ENCODE measurements around the gene PRELP.
"Not testable (repeated sequence)": the region's sequence is repeated elsewhere in the genome, so short reads cannot be mapped to it uniquely, and the experiment has no call there.

The PRELP gene

DNA sequence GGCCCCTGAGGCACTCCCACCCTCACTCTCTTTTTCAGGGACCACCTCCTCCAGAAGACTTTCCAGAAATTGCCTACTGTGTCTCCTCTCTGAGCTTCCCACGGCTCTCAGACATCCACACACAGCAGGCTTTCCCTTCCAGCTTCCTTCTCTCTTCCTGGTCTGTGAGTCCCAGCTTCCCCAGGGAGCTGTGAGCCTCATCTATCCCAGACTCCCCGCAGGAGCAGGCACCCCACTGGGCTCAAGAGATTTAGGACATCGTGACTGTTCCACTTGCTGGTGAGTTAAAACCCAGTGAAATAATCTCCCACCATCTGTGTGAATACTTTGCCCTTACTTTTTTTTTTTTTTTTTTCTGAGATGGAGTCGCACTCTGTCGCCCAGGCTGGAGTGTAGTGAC, 22.0 kb upstream of the PRELP start:
- DNase-seq (ENCODE audit: low spot score) = no peak

DNA sequence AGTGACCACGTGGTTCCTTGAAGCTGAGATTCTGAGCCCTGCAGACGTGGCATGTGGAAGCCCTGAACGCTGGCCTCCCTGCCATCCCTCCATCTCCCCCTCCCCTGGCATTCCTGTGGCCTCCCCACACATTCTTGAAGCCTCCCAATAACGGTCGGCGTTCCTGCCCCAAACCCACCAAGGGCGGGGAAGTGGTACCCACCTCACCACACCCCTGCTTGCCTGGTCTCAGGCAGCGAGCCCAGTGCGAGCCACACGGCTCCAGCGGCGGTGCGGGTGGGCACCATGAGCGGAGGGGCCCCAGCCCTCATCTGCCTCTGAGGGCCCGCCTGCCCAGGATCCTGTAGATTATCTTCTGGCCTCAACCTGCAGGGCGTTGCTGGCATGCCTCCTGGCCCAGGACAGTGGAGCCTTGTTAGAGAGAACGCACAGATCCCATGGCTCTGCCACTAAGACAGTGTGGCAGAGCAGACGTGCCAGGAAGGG, 20.6 kb upstream of the PRELP start:
- no peak for DNase-seq (ENCODE audit: low spot score)

DNA sequence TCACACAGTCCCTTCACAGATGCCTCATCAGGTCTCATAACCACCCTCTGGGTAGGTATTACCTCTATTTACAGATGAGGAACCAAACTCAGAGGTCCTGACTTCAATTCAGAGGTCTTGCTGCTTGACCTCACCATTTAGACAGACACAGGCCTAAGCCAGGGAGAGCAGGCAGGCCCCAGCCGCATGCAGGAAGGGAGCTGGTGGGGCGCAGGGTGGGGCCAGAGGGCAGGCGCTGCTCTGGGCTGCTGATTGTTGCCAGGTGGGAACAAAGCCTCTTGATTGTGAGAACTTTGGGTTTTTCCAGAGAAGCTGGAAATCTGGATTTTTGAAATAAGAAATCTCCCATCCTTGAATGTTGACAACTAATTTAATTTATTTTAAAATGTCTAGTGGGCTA, 19.9 kb upstream of the PRELP start:
- DNase-seq (ENCODE audit: low spot score) = no peak

DNA sequence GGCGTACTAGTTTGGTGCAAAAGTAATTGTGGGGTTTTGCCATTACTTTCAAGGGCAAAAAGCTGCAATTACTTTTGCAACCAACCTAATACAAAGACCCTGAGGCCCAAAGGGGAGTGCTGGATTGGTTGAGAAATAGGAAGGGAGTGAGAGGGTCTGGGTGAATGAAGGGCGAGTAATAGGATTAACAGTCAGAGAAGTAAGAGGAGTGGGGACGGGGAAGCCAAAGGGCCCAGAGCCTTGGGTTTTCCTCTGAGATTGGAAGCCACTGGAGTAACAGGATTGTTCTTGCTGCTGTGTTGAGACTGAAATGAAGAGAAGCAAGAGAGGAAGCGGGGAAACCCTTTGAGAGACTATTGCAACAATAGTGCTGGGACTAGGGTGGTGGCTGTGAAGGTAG, 19.0 kb upstream of the PRELP start:
- no peak for DNase-seq (ENCODE audit: low spot score)

DNA sequence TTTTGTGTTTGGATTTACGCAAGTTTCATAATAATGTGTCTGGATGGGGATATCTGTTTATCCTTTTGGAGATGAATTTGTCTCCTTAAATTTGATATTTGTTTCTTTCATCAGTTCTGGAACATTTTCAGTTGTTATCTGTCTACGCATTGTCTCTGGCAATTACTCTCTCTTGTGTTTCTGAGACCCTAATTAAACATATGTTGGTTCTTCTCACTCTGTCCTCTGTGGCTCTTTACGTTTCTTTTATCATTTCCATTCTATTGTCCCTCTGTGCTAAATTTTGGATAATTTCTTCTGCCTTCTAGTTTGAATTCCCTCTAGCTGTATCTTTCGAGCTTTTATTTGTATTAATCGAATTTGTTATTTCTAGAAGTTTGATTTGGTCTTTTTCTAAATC, 17.5 kb upstream of the PRELP start:
- DNase-seq (ENCODE audit: low spot score) = no peak

DNA sequence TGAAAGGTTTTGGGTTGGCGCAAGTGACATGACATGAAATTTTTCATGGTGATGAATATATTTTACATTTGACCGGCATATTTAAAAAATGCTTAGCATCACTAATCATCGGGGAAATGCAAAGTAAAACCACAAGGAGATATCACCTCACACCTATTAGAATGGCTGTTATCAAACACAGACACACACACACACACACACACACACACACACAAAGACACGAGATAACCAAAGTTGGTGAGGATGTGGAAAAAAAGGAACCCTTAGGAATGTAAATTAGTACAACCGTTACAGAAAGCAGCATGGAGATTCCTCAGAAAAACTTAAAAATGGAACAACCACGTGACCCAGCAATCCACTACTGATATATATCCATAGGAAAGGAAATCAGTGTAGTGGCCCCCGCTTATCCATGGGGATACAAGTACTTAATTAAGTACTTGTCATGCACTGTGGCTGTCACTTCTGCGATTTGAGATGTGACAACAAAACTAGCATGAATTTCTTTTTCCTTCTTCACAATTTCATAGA, 15.9 kb upstream of the PRELP start:
- DNase-seq (ENCODE audit: low spot score) = no peak

DNA sequence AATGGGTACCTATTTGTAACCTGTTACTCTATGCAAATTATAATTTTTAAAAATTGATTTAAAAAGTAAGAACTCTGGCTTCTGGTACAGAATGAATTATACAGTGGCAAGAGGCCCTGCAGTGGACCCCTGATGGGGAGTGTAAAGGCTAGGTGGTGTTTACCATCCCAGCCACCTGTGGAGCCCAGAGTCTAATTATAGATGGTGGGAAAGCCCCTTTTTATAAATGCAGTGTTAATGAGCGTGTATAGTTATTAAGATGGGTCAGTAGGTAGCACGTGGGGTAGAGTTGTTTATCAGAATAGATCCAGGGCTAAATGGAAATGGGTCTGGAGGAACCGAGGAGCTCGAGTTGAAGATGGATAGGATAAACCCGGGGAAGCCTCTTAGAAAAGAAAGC, 13.9 kb upstream of the PRELP start:
- DNase-seq (ENCODE audit: low spot score) = no peak

DNA sequence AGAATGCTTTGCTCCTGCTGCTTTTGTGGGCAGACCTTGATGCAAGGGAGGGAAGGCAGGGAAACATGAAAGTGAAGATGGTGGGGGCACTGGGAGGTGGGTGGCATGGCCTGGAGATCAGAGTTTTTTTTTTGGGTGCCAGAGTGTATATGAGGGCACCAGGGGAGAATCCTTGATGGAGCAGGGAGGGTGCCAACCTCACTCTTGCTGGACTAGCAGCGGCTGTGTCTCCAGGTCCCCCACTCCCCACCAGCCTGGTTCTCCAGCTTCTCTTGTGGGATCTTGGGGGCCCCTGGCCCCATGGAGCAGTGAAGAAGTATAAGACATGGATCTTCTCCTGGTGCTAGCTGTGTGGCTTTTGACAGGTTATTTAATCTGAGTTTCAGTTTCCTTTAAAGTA, 13.5 kb upstream of the PRELP start:
- no peak for DNase-seq (ENCODE audit: low spot score)

DNA sequence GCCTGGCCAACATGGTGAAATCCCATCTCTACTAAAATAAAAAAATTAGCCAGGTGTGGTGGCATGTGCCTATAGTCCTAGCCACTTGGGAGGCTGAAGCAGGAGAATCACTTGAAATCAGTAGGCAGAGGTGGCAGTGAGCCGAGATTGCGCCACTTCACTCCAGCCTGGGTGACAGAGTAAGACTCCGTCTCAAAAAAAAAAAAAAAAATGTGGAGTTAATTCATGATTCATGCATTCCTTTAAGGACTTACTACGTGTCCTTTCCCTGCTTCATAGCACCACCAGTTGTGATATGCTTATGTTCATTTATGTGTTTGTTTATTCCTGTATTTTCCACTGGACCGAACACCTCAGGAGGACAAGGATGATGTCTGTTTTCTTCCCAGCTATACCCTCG, 12.7 kb upstream of the PRELP start:
- DNase-seq (ENCODE audit: low spot score) = no peak

DNA sequence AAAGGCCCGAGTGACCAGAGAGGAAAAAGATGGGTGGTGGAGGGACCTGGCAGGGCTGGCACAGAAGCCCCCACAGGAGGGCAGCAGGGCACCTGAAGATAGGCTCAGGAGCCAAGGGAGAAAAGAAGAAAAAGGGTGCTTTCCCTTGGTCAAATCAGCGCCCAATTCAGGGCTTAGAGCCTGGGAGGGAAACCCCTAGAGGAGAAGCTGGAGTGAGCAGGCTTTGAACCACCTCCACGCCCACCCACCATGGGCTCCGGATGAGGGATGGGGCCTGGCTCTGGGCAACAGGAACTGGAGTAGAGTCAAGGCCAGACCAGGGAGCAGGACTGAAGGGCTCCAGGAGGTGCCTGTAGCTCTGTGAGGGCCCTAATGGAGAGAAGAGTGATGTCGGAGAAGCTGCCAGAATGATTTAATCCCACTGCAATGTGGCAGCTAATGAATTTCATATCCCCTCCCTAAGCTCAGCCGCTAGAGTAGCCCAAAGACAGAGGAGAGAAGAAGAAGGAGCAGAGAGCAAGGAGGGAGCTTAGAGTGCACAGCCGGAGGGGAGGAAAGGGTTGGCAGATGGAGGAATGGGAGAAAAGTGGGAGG, 12.0 kb upstream of the PRELP start:
- DNase-seq (ENCODE audit: low spot score) = no peak

DNA sequence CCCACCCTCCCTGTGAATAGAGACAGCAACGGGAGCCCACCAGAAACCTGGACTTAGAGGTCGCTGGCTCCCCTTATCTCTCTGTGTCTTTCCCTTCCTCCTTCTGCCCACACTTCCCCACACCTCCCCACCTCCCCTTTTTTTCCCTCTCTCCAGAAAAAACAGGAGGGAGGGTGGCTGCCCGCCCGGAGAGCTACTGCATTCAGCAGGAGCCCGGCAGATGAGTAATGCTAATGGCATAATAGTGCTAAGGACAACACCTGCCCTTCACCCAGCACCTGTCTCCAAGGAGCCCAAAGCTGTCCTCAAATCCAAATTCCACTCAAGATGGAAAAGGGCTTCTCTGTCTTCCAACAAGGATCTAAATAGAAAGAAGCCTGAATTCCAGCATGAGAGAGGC, 11.4 kb upstream of the PRELP start:
- no peak for DNase-seq (ENCODE audit: low spot score)

DNA sequence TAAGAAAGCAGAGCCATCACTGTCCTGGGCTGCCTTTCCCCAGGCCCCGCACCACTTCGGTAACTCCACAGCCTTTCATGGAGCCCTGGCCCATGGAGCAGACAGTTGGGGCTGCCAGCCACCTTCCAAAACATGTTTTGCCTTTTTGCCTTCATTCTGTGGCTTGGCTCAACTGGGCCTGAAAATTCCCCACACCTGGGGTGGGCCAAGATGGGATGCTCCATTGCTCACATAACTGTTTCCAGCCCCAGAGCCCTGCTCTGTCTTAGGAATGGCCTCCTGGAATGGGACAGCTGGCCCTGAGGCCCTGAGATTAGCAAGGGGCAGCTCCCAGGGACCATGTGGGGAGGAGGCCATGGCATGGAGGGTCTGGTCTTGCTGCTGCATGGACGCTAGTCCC, 10.9 kb upstream of the PRELP start:
- no peak for DNase-seq (ENCODE audit: low spot score)

DNA sequence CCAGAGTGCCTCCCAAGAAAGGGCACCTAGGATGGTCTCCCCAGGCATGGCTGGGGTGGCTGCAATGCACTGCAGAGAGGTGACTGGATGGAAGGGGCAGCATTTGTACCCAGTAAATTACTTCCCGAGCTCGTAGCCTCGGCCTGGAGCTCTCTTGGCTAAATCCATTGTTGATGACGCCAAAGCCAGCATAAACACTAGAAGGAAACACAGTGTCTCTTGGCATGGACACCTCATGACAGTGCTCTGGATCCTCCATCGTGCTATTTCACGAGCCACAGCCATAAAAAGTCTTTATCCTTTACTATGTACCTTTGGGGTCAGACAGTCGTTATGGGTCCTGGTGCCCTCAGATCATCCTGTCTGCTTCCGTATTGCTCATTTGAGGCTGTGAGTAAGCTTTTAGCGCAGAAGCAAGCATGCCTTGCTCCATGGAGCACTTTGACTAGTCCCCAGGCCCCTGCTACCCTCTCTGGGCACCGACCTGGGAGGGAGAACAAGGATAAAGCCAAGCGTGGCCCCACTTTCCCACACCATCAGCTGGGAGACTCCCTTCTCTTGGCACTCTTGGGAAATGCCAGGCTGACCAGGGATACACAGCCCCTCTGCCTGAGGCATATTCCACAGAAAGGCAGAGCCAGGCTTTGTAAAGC, 10.3 kb upstream of the PRELP start:
- DNase-seq (ENCODE audit: low spot score) = no peak

DNA sequence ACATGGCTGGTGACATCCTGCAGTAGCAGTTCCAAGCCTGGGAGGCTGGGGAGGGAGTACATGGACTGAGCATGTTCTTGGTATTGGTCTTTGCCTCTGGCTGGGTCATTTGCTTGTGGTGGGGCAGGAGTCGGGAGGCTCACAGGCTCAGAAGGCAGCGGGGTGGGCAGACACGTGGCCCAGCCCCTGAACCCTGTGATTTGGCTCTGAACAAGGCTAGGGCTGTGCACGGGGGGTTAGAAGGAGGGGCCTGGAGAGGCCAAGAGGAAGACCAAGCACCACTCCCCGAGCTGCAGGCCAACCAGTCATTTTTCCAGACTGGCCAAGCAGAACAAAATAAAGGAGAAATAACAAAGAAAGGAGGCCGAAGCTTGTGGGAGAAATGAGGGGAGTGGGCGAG, 9.7 kb upstream of the PRELP start:
- DNase-seq (ENCODE audit: low spot score) = no peak

DNA sequence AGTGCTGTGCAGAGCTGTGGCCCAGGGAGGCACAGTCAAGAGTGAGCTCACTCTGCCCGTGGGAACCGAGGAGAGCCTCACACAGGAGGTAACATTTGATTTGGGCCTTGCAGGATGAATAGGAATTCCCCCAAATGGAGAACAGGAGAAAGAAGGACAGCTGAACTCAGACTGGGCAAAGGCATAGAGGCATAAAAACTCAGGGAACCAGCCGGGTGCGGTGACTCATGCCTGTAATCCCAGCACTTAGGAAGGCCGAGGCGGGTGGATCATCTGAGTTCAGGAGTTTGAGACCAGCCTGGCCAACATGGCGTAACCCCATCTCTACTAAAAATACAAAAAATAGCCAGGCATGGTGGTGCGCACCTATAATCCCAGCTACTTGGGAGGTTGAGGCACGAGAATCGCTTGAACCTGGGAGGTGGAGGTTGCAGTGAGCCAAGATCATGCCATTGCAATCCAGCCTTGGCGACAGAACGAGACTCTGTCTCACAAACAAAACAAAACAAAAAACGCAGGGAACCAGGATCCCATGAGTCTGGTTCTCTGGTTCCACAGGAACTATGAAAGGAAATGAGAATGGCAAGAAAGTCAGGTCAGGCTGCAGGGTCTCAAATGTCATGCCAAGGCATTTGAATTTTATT, 8.6 kb upstream of the PRELP start:
- DNase-seq (ENCODE audit: low spot score) = not testable (repeated sequence)

DNA sequence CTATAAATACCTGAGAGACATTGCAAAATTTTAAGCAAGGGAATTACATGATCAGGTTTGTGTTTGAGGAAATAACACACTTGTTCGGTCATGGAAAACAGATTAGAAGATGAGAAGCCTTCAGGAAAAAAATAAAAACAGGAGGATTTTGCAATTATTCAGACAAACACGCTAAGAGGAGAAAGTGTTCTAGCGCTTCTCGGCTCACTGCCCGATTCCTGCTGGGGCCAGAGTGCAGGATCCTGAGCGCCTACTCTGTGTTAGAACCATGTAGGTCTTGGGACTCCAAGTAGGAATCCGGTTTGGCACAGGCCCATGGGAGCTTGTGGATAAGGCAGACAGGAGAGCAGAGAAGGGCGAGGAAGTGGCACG, 8.1 kb upstream of the PRELP start:
- no peak for DNase-seq (ENCODE audit: low spot score)

DNA sequence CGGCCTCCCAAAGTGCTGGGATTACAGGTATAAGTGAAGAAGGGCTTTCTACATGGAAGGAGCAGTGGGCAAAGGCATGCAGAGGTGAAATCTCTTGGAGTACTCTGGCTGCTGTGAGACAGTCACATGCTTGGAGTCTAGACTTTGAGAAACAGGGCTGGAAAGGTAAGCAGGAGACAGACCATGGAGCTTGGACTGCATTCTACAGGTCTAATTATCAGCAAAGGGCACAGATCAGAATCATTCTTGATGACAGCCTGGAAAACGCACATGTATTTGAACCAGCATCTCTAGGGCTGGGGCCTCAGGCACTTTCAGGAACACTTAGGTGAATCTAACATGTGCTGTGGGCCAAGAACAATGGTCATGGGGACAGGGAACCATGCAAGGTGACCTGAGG, 7.3 kb upstream of the PRELP start:
- no peak for DNase-seq (ENCODE audit: low spot score)

DNA sequence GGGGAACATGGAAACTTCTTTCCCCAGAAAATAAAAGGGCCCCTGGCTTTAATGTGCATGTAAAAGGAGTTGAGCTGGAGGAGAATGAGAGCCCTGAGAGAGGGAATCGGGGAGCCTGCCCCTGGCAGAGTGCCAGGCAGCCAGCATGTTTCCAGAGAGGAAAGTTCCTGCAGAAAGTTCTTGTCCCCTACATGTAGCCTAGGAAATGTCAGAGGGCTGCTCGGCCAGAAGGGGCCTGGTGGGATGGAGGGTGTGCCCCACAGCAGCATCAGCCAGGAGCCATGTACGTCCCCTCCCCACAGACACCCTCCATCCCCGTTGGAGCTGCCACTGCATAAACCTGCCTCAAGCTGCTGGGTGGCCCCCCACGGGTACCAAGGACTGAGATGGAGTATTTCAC, 5.4 kb upstream of the PRELP start:
- no peak for DNase-seq (ENCODE audit: low spot score)

DNA sequence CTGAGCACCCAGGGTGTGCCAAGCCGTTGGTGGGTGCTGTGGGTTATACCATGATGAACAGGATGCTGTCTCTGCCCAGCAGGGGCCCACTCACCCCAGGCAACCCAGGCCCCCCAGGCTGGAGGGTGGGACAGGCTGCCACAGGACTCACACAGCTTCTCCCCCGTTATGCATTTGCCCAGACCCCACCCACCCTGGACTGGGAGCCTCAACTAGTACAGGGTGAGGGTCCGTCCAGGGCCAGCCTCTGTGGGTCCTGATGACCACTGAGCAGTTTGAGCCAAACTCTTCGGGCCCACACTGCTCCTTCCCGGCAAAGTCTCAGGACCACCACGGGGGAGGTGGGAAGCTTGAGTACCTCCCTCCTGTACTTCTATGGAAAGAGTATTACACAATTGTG, 3.8 kb upstream of the PRELP start:
- no peak for DNase-seq (ENCODE audit: low spot score)

DNA sequence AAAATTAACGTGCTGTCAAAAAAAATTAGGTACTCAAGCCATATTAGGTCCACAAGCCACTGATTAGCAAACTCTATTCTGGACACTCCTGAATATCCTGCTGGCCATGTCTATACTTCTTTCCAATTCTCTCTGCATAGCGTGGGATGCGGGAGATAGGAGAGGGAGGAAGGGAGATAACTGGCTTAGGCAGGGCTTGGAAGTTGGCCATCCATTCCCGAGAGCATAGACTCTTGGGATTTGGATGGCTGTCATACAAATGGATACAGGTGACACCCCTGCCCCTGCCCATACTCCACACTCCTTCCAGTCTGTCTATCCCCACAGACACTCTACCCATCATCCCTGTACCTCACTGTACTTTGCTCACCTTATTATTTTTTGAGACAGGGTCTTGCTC, 2.3 kb upstream of the PRELP start:
- DNase-seq (ENCODE audit: low spot score) = no peak

DNA sequence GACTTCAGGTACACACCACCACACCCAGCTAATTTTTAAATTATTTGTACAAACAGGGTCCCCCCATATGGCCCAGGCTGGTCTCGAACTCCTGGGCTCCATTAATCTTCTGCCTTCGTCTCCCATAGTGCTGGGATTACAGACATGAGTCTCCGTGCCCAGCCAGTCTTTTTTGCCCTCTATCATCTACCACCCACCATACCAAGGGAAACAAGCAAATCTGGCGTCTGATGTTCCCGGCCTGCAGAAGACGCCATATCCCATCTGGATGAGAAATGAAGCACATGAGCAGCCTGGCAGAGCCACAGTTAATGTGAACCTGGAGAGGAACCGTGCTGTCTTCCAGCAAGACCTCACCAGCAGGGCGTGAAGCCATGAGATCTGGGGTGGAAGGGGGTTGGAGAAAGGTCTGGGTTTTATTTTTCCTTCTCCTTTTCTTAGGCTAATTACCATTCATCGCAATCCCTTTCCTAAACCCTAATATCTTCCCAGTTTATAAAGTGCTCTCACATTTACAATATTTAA, 1.8 kb upstream of the PRELP start:
- no peak for DNase-seq (ENCODE audit: low spot score)

DNA sequence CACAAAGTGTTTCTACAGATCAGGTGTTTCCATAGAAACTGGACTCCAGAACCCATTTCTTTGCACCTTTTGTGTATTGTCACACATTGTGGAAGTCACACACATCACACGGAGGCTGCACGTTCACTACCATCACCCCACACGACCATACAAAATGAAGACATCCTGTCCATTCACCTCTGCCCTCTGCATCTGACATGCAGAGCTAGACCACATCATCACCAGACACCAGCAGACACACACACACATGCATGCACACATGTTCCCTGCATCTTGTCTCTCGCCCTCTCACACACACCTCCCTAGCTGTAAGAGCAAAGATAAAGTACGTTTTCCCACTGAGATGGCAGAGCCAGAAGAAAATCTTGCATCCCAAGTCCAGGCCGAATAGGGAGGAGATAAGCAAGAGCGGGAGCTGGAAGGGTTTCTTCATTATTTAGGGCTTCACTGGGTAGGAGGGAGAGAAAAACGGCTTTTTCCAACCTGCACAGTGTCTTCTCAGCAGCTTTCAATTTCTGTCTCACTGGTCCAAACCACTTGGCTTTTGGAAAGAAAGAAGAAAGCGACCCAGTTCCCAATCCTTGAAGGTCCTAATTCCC, 709 bp downstream of the PRELP start:
- DNase-seq (ENCODE audit: low spot score) = no peak

DNA sequence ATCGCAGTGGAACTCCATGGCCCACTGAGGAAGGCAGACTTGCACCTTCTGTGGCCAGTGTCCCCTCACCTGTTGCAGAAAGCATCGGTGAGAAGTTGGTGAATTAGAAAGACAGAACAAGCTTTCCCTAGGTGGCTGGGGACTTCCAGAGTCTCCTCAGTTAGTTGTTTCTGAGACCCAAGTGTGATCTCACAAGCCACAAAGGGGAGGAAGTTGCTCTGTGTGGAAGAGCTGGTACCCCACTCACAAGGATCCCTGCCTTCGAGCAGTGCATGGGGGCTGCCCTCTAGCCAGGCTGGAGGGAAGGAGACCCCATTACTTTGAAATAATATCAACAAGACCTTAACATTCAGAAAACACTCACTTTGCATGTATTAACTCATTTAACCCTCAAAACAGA, 2.1 kb downstream of the PRELP start:
- DNase-seq (ENCODE audit: low spot score) = no peak
